ENCODE results near the gene ARID1B. TPM values are rescaled to one million over a fixed set of nuclear protein-coding genes. Genes with fewer than 3 reads are reported as not detected.

ARID1B gene
- total and polyA plus RNA-seq, 9 of the 15 experiments (the other 6 are each of a cell fraction or from before 2014, with no cell fraction given): 12.5 to 50.5 (median 25.8) TPM

GRCh38 chr6:156777577-156778453 is 637 bp downstream of the ARID1B start (continued):
- 0 out of 2 replicates have a peak, but pooled peaks have one; percentile 40 for TF ChIP-seq SAFB (IDR thresholded peaks at IDR 0.05; ENCODE audit: borderline replicate concordance, low read depth, low read length)
- TF ChIP-seq, protein P1, sequence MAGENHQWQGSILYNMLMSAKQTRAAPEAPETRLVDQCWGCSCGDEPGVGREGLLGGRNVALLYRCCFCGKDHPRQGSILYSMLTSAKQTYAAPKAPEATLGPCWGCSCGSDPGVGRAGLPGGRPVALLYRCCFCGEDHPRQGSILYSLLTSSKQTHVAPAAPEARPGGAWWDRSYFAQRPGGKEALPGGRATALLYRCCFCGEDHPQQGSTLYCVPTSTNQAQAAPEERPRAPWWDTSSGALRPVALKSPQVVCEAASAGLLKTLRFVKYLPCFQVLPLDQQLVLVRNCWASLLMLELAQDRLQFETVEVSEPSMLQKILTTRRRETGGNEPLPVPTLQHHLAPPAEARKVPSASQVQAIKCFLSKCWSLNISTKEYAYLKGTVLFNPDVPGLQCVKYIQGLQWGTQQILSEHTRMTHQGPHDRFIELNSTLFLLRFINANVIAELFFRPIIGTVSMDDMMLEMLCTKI (IDR thresholded peaks at IDR 0.05; ENCODE audit: partially characterized antibody): no peak
- peak; percentile 96; the same call in 1 of the 2 replicates for TF ChIP-seq ZBTB7A (IDR thresholded peaks at IDR 0.05; ENCODE audit: borderline replicate concordance, control insufficient read depth, low read depth, low read length)
- no peak for TF ChIP-seq KLF6 (CRISPR knock-in tag; IDR thresholded peaks at IDR 0.05; ENCODE audit: borderline replicate concordance)
- 0 out of 2 replicates have a peak, but pooled peaks have one; percentile 2 for TF ChIP-seq KAT7 (CRISPR knock-in tag; IDR thresholded peaks at IDR 0.05; ENCODE audit: borderline replicate concordance)
- TF ChIP-seq MYC (IDR thresholded peaks at IDR 0.05; ENCODE audit: low read depth, low read length): no peak
- TF ChIP-seq MYC (CRISPR knock-in tag; IDR thresholded peaks at IDR 0.05; ENCODE audit: borderline replicate concordance, low read depth): no peak
- TF ChIP-seq, protein P2, sequence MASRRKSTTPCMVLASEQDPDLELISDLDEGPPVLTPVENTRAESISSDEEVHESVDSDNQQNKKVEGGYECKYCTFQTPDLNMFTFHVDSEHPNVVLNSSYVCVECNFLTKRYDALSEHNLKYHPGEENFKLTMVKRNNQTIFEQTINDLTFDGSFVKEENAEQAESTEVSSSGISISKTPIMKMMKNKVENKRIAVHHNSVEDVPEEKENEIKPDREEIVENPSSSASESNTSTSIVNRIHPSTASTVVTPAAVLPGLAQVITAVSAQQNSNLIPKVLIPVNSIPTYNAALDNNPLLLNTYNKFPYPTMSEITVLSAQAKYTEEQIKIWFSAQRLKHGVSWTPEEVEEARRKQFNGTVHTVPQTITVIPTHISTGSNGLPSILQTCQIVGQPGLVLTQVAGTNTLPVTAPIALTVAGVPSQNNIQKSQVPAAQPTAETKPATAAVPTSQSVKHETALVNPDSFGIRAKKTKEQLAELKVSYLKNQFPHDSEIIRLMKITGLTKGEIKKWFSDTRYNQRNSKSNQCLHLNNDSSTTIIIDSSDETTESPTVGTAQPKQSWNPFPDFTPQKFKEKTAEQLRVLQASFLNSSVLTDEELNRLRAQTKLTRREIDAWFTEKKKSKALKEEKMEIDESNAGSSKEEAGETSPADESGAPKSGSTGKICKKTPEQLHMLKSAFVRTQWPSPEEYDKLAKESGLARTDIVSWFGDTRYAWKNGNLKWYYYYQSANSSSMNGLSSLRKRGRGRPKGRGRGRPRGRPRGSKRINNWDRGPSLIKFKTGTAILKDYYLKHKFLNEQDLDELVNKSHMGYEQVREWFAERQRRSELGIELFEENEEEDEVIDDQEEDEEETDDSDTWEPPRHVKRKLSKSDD (conservative IDR thresholded peaks at IDR 0.05; ENCODE audit: low read length): no peak
- peak; percentile 35 to 73; a peak in 2 of 4 replicates for TF ChIP-seq FOXK2 (conservative IDR thresholded peaks at IDR 0.05 in 1 of 2, IDR thresholded peaks at IDR 0.05 in 1 of 2; ENCODE audit: low read depth in 2 of 2)
- TF ChIP-seq, protein P3, sequence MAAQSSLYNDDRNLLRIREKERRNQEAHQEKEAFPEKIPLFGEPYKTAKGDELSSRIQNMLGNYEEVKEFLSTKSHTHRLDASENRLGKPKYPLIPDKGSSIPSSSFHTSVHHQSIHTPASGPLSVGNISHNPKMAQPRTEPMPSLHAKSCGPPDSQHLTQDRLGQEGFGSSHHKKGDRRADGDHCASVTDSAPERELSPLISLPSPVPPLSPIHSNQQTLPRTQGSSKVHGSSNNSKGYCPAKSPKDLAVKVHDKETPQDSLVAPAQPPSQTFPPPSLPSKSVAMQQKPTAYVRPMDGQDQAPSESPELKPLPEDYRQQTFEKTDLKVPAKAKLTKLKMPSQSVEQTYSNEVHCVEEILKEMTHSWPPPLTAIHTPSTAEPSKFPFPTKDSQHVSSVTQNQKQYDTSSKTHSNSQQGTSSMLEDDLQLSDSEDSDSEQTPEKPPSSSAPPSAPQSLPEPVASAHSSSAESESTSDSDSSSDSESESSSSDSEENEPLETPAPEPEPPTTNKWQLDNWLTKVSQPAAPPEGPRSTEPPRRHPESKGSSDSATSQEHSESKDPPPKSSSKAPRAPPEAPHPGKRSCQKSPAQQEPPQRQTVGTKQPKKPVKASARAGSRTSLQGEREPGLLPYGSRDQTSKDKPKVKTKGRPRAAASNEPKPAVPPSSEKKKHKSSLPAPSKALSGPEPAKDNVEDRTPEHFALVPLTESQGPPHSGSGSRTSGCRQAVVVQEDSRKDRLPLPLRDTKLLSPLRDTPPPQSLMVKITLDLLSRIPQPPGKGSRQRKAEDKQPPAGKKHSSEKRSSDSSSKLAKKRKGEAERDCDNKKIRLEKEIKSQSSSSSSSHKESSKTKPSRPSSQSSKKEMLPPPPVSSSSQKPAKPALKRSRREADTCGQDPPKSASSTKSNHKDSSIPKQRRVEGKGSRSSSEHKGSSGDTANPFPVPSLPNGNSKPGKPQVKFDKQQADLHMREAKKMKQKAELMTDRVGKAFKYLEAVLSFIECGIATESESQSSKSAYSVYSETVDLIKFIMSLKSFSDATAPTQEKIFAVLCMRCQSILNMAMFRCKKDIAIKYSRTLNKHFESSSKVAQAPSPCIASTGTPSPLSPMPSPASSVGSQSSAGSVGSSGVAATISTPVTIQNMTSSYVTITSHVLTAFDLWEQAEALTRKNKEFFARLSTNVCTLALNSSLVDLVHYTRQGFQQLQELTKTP (IDR thresholded peaks at IDR 0.05; ENCODE audit: low read depth in 1 of 2, partially characterized antibody in 2 of 2): peak; percentile 27 to 30
- peak; percentile 61 for TF ChIP-seq FIP1L1 (IDR thresholded peaks at IDR 0.05; ENCODE audit: low read depth, low read length, poor library complexity, severe bottlenecking)
- TF ChIP-seq EP400 (IDR thresholded peaks at IDR 0.05): peak; percentile 10; the same call in 1 of the 2 replicates
- no peak for TF ChIP-seq SETDB1 (IDR thresholded peaks at IDR 0.05; ENCODE audit: low read length)
- no peak for TF ChIP-seq ZNF197 (CRISPR knock-in tag; IDR thresholded peaks at IDR 0.05; ENCODE audit: low read depth)
- TF ChIP-seq MEF2A (IDR thresholded peaks at IDR 0.05; ENCODE audit: control insufficient read depth, low read depth, low read length): no peak
- TF ChIP-seq HBP1 (CRISPR knock-in tag; IDR thresholded peaks at IDR 0.05): peak; percentile 88
